Motor neuron (in vitro differentiated cells): Measurements from ENCODE around the gene ATF7. TPM values are rescaled to one million over a fixed set of nuclear protein-coding genes. Genes with fewer than 3 reads are reported as not detected.
A peak's percentile ranks its signal among the peaks of the same experiment; 100 is the strongest.

Experiments
- ATAC-seq, 8 experiments: fragments of 200-7000 bp; cut with Tn5 transposase; replicated peaks in 6 of 8; 2 replicates each; pipeline ENCODE4 v1.8.0; 2021; ENCODE audit warnings: mild to moderate bottlenecking in 8 of 8, moderate library complexity in 8 of 8
- H3K27ac ChIP-seq, 2 donors: fragments of 250-450 bp; sonication (Bioruptor Pico); 2 replicates each; pipeline ENCODE4 v1.9.0; 2021; ENCODE audit warnings: antibody characterized with exemption in 2 of 2, mild to moderate bottlenecking in 2 of 2, moderate library complexity in 1 of 2
- H3K4me1 ChIP-seq, 2 donors: fragments of 250-450 bp; sonication (Bioruptor Pico); replicated peaks in 1 of 2; 2 replicates each; pipeline ENCODE4 v1.6.1; 2021; ENCODE audit warnings: antibody characterized with exemption in 2 of 2, mild to moderate bottlenecking in 2 of 2, moderate library complexity in 1 of 2
- H3K4me3 ChIP-seq, 5 donors: fragments of 250-450 bp; sonication (Bioruptor Pico); 2 replicates each; pipeline ENCODE4 v1.9.0; 2021; ENCODE audit warnings: antibody characterized with exemption in 5 of 5, mild to moderate bottlenecking in 5 of 5, moderate library complexity in 4 of 5
- WGBS, 10 experiments: fragments of 450-650 bp; shearing (Covaris generic); methylation state at CpG; one replicate each; pipeline ENCODE4 v1.0.0; 2022; 5-methylcytosine and 5-hydroxymethylcytosine counted together
- in situ Hi-C, 9 experiments: fragments of 400-800 bp; cut with MboI; loops; one replicate each; pipeline ENCODE4 v1.15.0; 2021; ENCODE audit warnings: low sequenced_read_pairs in 9 of 9, low pct_unique_long_range_greater_than_20kb in 2 of 9; ENCODE audit not compliant: unreplicated experiment in 9 of 9
- total RNA-seq, 8 experiments: library from RNA; unstranded; fragments of 300-600 nt; gene quantifications; 2 replicates each; pipeline versions ENCODE4 v1.2.3 to v1.2.4, GENCODE V29; 2022

The ATF7 gene
- total RNA-seq, 8 experiments from 2014 or later = 7.9 to 37.7 (median 12.5) TPM

DNA sequence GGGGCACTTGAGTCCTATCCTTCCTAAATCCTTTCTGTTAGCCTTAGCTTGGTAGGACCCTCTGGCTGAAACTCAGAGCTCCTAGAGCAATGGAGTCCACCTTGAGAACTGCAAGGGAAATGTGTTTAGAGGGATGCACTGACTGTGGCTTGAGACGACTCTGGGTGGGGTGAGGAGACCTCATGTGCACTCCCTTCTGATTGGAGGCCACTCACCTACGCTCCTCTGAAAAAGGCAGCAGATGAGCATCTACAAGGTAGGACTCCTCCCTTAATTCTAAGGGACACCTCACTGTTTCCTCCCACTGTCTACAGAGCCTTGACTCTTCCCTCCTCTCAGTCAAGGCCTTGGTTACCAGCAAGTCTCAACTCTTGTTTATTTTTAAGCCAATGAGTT is 127.9 kb downstream of the ATF7 start:
- peaks cover 29 to 36% of the 10 kb centered on the region in 2 donors for H3K4me1 ChIP-seq
- H3K4me3 ChIP-seq = peak overlapping the region; percentile 56 to 80 (median 62)
- WGBS, 10 experiments = 0 to 75% (median 40%) methylated on average over 1 to 2 of the region's 2 CpGs; no CpG with 5 or more reads in 7 of the 10 experiments
- H3K27ac ChIP-seq = peak overlapping the region; percentile 77 to 93
- ATAC-seq = no peak
- in situ Hi-C loops = no loop called here

DNA sequence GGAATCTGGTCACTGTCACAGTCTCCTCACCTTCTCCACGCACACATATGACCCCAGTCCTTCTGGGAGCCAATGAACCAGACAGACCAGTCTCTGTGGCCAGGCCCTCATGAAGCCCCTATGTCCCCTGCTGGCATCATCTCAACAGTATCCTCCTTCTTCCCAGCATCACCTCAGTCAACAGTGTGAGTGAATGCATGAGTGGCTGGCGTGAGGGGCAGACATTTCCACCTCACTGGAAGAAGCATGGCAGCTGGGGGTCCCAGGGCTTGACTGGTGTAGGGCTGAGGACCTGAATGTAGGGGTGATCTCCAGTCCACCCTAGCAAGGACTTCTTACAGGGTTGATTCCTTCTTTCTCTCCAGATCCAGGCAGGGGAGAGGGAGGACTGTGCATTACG is 128.7 kb downstream of the ATF7 start:
- WGBS, 10 experiments = 60 to 100% methylated on average over 1 of the region's 3 CpGs; no CpG with 5 or more reads in 8 of the 10 experiments
- Histone ChIP-seq H3K27ac (no peak overlapping the region), H3K4me3 (no peak overlapping the region), H3K4me1 (peaks cover 29 to 36% of the 10 kb centered on the region in 2 donors)
- in situ Hi-C loops = no loop called here
- ATAC-seq = no peak

DNA sequence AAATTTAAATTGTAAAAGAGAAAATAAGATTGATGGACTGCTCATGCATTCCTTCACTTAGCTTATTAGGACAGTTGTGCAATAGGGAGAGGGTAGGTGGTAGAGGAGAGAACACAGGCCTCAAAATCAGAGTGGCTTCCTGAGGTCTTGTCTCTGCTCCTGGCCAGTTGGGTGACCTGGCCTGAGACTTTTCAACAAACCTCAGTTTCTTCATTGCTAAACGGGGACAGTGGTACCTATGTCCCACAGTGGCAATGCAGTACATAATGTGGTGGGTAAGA is 129.5 kb downstream of the ATF7 start:
- Histone ChIP-seq H3K4me1 (peaks cover 27 to 34% of the 10 kb centered on the region in 2 donors), H3K4me3 (no peak overlapping the region), H3K27ac (no peak overlapping the region)
- 50 to 83% (median 80%) methylated on average over 1 of the region's 1 CpG; no CpG with 5 or more reads in 7 of the 10 experiments for WGBS, 10 experiments
- in situ Hi-C loops = no loop called here
- ATAC-seq = no peak

DNA sequence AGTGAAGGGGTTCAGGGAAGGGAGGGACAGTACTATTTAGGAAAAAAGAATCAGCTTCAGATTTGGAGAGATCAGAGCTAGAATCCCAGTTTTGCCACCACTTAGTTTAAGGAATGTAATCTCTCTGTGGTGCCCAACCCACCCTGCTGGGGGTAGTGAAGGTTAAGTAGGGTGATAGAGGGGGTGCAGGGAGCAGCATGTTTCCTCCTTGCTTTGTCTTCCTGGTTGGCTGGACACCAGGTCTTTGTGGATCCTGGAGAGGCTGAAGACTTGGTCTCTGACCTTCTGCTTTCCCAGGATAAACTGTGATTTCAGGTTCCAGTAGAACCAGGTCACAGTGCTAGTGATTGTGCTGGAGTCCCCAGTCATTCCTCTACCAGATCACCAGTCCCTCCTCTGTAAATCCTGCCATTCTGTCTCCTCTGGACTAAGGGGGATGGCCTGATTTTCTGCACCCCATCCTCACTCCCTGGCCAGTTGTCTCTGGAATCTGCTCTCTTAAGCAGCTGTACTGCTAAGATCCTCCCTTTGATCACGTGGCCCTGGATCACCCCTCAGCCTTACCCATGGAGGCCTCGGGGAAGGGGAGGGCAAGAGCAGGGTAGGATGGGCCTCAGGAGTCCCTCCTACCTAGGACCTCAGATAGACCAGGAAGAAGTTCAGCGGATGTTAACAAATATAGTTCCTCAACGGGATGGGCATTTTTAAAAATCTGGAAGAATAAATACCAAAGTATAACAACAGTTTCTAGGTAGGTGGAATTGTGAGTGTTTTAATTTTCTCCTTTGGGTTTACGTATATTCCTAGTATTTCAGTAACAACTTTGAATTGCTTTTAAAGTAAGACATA is 130.1 kb downstream of the ATF7 start:
- in situ Hi-C loops = no loop called here
- H3K4me3 ChIP-seq = no peak overlapping the region
- WGBS, 10 experiments = 0 to 100% (median 33%) methylated on average over 1 to 4 of the region's 5 CpGs; no CpG with 5 or more reads in 3 of the 10 experiments
- H3K27ac ChIP-seq = peak overlapping the region in 1 of 2 donors; percentile 49
- peaks cover 26 to 32% of the 10 kb centered on the region in 2 donors for H3K4me1 ChIP-seq
- peak in 6 of 8 experiments; percentile 5 to 25 (median 15) for ATAC-seq

DNA sequence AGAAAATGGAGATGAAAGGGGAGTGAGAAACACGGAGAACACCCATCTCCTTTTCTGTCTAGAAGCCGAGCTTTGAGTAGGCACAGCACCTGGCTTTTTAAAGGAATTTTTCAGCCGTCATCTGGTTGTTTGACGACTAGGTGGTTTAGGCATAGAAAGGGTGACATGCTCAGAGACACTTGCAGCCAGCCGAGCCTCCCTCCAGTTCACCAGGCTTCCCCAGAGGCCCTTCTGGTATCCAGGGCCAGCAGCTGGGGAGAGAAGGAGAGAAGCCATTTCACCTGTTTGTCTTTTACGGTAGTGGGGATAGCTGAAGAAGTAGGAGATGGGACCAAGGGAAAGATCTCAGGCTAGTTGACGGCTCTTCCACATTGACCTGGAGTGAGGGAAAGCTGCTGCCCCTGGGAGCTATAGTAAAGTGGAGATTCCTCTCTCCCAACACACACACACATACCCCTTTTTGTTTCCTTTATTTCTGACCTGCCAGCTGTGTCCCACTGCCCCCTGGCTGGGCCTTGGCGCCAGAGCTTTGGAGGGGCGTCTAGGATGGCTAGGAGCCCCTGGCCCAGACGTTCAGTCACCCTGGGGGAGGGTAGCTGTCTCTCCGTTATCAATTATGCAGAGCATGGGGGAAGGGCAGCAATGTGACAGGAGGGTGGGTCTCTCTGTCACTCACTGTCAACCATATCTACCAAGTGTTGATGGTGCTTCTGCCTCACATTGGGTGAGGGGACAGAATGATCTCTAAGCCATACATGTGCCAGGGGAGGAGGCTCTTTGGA is 132.4 kb downstream of the ATF7 start:
- Histone ChIP-seq H3K4me1 (peaks cover 26 to 32% of the 10 kb centered on the region in 2 donors), H3K27ac (peak overlapping the region; percentile 79), H3K4me3 (peak overlapping the region; percentile 34 to 50 (median 45))
- WGBS, 10 experiments = 0 to 50% (median 24%) methylated on average over 1 to 8 of the region's 11 CpGs
- peak in 2 of 8 experiments; percentile 2 to 4 for ATAC-seq
- in situ Hi-C loops = no loop called here

DNA sequence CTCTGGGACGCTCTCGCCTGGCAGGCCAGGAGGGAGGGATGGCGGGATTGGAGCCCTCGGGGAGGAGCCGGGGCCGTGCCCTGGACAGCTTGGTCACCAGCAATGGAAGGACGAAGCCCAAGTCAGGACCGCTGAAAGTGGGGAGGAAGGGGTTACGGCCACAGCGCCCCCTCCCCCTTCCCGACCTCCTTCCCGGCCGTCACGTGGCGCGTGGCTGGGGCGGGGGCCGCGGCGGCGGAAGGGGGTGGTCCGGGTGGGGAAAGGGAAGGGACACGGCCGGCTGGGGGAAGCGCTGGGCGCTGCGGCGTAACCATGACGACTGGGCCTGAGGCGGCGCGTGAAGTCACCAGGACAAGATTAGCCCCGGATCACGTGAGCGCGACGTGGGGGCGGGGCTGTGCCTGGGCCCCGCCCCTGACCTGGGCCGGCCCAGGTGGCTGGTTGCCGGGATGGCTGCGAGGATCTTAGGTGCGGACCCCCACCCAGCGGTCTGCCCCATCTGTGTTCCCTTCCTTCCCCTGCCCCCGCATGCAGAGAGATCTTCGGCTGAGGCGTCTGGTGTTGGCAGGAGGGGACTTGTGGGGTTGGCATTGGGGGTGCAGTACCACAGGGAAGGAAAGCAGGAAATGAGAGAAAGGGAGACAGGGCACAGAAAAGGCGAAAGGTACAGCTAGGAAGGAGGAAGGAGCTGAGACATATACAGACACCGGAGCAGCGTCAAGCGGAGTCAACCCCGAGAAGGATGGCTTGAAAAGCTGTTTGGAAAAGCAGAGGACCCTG is 133.2 kb downstream of the ATF7 start:
- peak; percentile 75 to 94 (median 90) for ATAC-seq
- H3K4me3 ChIP-seq = peak overlapping the region; percentile 34 to 50 (median 45)
- WGBS, 10 experiments = 0 to 15% (median 7%) methylated on average over 1 to 5 of the region's 52 CpGs; no CpG with 5 or more reads in 5 of the 10 experiments
- peak overlapping the region; percentile 79 to 81 for H3K27ac ChIP-seq
- in situ Hi-C loops = no loop called here
- H3K4me1 ChIP-seq = peaks cover 22 to 28% of the 10 kb centered on the region in 2 donors

DNA sequence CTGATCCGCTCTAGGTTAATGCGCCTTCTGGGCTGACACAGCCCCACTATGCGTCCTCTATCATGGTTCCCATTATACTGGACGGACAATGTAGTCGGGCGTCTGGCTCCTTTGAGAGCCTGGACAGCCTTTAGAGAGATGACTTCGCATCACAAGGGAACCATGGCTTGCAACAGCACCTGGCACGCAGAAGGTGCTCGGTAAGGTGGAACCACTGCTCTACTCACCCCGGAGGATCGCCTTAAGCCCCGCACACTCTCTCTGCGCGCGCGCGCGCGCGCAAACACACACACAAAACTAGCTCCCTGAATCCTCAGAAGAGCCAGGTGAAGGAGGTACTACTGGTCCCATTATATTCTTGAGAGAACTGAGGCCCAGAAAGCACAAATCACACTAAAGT is 134.0 kb downstream of the ATF7 start:
- ATAC-seq = no peak
- H3K4me1 ChIP-seq = peaks cover 22 to 28% of the 10 kb centered on the region in 2 donors
- peak overlapping the region; percentile 34 to 50 (median 45) for H3K4me3 ChIP-seq
- WGBS, 10 experiments = 39 to 100% (median 76%) methylated on average over 1 to 18 of the region's 20 CpGs; no CpG with 5 or more reads in 4 of the 10 experiments
- peak overlapping the region; percentile 73 to 81 for H3K27ac ChIP-seq
- in situ Hi-C loops = no loop called here

DNA sequence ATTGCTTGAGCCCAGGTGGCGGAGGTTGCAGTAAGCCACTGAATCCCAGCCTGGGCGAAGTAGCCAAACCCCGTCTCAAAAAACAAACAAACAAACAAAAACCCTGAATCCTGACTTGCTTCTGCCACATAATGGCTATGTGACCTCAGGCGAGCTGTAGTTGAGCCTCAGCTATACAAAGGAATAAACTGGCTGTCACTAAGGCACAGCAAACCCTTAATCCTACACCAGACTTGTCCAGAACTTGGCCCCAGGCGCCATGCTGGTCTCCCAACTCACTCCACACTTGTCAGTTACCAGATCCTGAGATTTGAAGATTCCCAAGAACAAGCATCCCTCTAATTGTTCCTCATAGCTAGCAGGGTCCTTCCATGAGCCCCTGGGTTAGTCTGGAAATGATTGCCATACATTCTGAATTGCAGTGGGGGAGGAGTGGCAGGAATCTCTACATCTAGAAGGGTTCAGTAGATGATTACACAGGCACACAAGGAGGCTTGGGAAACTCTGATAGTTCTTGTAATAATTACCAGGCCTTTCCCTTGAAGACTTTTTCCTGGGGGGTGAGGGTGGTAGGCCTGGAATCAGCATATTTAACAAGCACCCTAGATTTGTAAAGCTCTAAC is 136.8 kb downstream of the ATF7 start:
- ATAC-seq = no peak
- in situ Hi-C loops = no loop called here
- H3K4me1 ChIP-seq = peaks cover 13 to 14% of the 10 kb centered on the region in 2 donors
- 74 to 100% (median 92%) methylated on average over 1 to 5 of the region's 5 CpGs; no CpG with 5 or more reads in 1 of the 10 experiments for WGBS, 10 experiments
- no peak overlapping the region for H3K27ac ChIP-seq
- no peak overlapping the region for H3K4me3 ChIP-seq

DNA sequence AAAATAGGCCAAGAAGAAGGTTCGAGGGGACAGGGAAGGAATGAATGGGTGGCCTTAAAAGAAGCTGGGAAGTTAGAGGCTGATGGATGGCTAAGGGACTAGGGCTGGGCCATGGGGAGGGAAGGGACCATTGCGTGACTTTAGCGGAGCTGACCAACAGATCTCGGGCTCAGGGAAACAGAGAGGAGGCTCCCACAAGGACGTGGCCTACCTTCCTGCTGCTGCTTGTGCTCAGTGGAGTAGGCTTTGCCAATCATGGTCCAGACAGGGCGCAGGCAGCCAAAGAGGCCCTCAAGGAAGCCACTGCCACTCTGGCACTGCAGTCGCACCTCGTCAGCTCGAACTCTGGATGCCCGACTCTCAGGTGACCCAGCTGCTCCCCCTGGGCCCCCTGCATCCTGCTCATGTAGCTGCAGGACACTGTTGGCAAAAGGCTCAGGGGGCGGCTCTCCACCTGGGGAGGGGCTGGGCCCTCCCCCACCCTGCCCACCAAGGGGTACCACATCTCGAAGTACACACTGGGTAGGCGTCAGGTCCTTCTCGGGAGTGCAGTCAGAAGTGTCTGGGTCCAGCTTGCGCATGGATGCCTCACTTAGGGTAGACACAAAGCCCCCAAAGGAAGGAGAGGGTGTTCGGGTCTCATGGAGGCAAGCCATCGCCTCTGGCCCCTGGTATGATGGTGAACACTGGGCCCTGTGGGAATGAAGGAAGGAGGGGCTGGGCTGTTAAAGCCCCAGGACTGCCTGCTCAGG is 139.3 kb downstream of the ATF7 start:
- 0 to 88% (median 75%) methylated on average over 1 to 6 of the region's 17 CpGs; no CpG with 5 or more reads in 4 of the 10 experiments for WGBS, 10 experiments
- Histone ChIP-seq H3K27ac (no peak overlapping the region), H3K4me1 (peaks cover 0 to under 1% of the 10 kb centered on the region in 2 donors), H3K4me3 (no peak overlapping the region)
- in situ Hi-C loops = no loop called here
- peak in 4 of 8 experiments; percentile 1 to 18 (median 10) for ATAC-seq

DNA sequence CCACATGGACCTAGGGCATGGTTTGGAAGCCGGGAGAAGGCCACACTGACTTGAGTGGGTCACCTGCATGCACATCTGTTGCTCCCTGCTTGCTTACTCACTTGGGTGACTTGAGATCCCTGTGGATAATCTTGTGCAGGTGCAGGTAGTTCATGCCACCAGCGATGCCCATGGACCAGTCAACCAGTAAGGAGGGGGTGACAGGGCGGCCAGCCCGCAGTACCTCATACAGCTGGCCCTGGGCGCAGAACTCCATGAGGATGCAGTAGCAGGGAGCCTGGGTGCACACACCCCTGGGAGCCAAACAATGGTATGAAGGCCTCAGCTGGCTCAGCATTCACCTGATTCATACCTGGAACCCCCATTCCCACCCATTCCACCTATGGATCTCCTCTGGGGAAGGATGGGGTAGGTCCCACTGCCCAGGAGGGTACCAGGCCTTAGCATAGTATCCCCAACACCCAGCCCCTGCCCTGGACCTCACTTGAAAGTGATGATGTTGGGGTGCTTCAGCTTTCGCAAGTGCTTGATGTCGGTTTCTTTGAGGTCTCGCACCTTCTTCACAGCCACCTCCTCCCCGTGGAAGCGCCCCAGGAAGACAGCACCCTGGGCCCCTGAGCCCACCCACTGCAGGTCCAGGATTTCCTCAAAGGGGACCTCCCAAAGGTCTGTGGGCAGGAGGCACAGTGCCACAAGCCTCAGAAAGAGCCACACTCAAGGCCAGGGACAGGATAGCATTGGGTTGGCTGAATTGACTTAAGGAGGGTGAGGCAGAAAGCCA is 140.0 kb downstream of the ATF7 start:
- Histone ChIP-seq H3K4me3 (no peak overlapping the region), H3K4me1 (no peaks in the 10 kb centered on the region), H3K27ac (no peak overlapping the region)
- WGBS, 10 experiments = 81 to 100% methylated on average over 2 to 4 of the region's 10 CpGs; no CpG with 5 or more reads in 8 of the 10 experiments
- ATAC-seq = peak in 2 of 8 experiments; percentile 1 to 15
- in situ Hi-C loops = no loop called here
